Measurements from ENCODE around the gene PLAAT4.

DNA sequence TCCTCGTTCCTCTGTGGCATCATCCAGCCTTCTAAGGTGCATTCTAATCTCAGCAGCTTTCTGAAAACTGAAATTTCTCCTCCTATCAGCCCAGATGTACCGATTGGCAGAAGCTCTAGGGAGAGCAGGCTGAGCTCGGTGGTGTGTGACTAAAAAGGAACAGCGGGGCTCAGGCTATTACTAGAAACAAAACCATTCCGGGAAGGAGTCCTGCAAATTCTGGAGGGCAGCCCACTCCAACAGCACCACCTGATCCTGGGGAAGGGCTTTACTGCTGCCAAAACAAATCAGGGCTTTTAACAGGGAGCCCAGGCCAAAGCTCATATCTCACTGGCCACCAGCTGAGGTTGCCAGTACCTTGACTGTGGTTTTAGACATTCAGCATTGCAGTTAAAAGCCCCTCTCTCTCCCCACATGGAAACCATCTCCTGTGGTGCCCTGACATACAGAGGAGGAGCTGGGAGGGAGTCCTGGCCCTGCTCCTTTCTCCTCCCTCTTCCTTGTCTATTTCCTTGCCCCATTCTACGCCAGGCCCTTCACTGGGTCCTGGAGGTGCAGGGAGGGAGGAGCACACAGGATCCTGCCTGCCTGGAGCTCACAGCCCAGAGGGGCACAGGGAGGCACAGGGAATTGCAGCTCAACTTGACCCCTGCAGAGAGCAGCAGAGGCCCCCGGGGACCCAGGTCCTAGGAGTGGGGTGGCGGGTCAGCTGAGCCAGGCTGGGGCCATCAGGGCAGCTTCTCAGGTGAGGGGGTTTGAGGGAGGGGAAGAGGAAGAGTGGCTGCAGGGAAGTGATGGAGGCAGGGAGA lies 889 bp downstream of the PLAAT4 start:
- TF ChIP-seq, protein P1, sequence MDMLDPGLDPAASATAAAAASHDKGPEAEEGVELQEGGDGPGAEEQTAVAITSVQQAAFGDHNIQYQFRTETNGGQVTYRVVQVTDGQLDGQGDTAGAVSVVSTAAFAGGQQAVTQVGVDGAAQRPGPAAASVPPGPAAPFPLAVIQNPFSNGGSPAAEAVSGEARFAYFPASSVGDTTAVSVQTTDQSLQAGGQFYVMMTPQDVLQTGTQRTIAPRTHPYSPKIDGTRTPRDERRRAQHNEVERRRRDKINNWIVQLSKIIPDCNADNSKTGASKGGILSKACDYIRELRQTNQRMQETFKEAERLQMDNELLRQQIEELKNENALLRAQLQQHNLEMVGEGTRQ (IDR thresholded peaks at IDR 0.05) = no peak
- TF ChIP-seq RFX5 (IDR thresholded peaks at IDR 0.05) = no peak
- TF ChIP-seq, protein P2, sequence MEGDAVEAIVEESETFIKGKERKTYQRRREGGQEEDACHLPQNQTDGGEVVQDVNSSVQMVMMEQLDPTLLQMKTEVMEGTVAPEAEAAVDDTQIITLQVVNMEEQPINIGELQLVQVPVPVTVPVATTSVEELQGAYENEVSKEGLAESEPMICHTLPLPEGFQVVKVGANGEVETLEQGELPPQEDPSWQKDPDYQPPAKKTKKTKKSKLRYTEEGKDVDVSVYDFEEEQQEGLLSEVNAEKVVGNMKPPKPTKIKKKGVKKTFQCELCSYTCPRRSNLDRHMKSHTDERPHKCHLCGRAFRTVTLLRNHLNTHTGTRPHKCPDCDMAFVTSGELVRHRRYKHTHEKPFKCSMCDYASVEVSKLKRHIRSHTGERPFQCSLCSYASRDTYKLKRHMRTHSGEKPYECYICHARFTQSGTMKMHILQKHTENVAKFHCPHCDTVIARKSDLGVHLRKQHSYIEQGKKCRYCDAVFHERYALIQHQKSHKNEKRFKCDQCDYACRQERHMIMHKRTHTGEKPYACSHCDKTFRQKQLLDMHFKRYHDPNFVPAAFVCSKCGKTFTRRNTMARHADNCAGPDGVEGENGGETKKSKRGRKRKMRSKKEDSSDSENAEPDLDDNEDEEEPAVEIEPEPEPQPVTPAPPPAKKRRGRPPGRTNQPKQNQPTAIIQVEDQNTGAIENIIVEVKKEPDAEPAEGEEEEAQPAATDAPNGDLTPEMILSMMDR (IDR thresholded peaks at IDR 0.05) = no peak
- TF ChIP-seq NPAS2 (CRISPR knock-in tag; IDR thresholded peaks at IDR 0.05; ENCODE audit: borderline replicate concordance) = no peak
- TF ChIP-seq HES2 (IDR thresholded peaks at IDR 0.05) = no peak
- no peak for TF ChIP-seq POLR2A (IDR thresholded peaks at IDR 0.05; ENCODE audit: low read length)
- TF ChIP-seq NR3C1 (IDR thresholded peaks at IDR 0.05) = no peak
- TF ChIP-seq EP300 (IDR thresholded peaks at IDR 0.05) = no peak
- no peak for TF ChIP-seq BHLHE40 (IDR thresholded peaks at IDR 0.05; ENCODE audit: low read depth, low read length)
- TF ChIP-seq, protein P3, sequence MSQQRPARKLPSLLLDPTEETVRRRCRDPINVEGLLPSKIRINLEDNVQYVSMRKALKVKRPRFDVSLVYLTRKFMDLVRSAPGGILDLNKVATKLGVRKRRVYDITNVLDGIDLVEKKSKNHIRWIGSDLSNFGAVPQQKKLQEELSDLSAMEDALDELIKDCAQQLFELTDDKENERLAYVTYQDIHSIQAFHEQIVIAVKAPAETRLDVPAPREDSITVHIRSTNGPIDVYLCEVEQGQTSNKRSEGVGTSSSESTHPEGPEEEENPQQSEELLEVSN (IDR thresholded peaks at IDR 0.05; ENCODE audit: borderline replicate concordance, low read depth) = no peak
- TF ChIP-seq, protein P4, sequence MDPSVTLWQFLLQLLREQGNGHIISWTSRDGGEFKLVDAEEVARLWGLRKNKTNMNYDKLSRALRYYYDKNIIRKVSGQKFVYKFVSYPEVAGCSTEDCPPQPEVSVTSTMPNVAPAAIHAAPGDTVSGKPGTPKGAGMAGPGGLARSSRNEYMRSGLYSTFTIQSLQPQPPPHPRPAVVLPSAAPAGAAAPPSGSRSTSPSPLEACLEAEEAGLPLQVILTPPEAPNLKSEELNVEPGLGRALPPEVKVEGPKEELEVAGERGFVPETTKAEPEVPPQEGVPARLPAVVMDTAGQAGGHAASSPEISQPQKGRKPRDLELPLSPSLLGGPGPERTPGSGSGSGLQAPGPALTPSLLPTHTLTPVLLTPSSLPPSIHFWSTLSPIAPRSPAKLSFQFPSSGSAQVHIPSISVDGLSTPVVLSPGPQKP (IDR thresholded peaks at IDR 0.05; ENCODE audit: low read depth, low read length) = no peak
- TF ChIP-seq JUN (IDR thresholded peaks at IDR 0.05) = no peak
